ENCODE data around the gene FBXL13.

The FBXL13 gene

DNA sequence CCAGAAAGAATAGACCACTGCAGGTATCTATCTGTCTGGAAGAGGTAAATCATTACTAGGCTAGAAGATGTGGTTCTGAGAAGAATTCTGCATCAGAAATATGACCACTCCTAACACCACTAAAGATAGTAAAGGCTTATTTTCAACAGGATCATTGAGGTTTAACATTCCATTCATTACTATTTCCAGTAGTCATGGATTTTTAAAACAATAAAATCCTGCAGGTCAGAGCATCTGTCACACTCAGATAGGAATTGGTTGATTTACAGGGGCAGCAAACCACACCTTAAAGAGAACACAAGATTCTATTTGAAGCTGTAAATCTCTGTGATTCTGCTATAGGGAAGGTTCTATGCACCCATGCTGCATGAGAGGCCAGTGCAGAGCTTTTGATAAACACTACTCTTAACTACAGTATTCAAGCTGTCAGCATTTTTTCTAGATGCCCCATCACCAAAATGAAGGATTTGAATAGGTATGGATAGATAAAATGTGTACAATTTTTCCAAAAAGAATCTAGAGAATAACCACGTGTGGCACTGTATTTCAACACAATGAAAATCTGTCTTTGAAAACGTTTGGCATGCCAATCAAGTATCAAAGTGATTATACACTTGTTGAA, 147.2 kb downstream of the FBXL13 start:
- no peak for DNase-seq (ENCODE audit: low read depth in 1 of 2, low spot score in 1 of 2)
- Histone ChIP-seq H3K27ac (replicated peaks) (no peak overlapping the region), H3K27me3 (ENCODE audit: insufficient read depth, poor library complexity, severe bottlenecking) (no peaks in the 10 kb centered on the region), H3K4me3 (replicated peaks; ENCODE audit: insufficient read depth, low read length) (no peak overlapping the region)
- no peak for TF ChIP-seq SPI1 (IDR thresholded peaks at IDR 0.05; ENCODE audit: borderline replicate concordance, low read depth)

DNA sequence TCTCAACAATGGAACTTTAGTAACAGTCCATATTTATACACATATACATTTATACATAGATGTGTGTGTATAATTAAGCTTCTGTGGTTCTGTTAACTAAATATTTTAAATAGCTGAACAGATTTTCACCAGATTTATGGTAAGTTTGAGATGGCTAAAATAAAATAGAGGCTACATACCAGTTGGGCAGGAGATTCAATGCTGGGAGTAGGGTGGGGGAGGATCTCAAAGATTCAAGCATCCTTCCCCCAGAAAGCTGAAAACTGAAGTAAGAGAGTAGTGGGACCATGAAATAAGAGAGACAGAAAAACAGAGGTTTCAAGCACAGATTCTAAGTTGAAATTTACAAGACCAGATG, 147.8 kb downstream of the FBXL13 start:
- no peak for DNase-seq (ENCODE audit: low read depth in 1 of 2, low spot score in 1 of 2)
- TF ChIP-seq POLR2AphosphoS5 (IDR thresholded peaks at IDR 0.05; ENCODE audit: low read depth) (no peak), SPI1 (IDR thresholded peaks at IDR 0.05; ENCODE audit: borderline replicate concordance, low read depth) (no peak), GABPA (IDR thresholded peaks at IDR 0.05; ENCODE audit: low read depth) (no peak)
- TF ChIP-seq, protein P1, sequence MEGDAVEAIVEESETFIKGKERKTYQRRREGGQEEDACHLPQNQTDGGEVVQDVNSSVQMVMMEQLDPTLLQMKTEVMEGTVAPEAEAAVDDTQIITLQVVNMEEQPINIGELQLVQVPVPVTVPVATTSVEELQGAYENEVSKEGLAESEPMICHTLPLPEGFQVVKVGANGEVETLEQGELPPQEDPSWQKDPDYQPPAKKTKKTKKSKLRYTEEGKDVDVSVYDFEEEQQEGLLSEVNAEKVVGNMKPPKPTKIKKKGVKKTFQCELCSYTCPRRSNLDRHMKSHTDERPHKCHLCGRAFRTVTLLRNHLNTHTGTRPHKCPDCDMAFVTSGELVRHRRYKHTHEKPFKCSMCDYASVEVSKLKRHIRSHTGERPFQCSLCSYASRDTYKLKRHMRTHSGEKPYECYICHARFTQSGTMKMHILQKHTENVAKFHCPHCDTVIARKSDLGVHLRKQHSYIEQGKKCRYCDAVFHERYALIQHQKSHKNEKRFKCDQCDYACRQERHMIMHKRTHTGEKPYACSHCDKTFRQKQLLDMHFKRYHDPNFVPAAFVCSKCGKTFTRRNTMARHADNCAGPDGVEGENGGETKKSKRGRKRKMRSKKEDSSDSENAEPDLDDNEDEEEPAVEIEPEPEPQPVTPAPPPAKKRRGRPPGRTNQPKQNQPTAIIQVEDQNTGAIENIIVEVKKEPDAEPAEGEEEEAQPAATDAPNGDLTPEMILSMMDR (IDR thresholded peaks at IDR 0.05; ENCODE audit: insufficient read depth, low read length) = no peak
- TF ChIP-seq, protein P2, sequence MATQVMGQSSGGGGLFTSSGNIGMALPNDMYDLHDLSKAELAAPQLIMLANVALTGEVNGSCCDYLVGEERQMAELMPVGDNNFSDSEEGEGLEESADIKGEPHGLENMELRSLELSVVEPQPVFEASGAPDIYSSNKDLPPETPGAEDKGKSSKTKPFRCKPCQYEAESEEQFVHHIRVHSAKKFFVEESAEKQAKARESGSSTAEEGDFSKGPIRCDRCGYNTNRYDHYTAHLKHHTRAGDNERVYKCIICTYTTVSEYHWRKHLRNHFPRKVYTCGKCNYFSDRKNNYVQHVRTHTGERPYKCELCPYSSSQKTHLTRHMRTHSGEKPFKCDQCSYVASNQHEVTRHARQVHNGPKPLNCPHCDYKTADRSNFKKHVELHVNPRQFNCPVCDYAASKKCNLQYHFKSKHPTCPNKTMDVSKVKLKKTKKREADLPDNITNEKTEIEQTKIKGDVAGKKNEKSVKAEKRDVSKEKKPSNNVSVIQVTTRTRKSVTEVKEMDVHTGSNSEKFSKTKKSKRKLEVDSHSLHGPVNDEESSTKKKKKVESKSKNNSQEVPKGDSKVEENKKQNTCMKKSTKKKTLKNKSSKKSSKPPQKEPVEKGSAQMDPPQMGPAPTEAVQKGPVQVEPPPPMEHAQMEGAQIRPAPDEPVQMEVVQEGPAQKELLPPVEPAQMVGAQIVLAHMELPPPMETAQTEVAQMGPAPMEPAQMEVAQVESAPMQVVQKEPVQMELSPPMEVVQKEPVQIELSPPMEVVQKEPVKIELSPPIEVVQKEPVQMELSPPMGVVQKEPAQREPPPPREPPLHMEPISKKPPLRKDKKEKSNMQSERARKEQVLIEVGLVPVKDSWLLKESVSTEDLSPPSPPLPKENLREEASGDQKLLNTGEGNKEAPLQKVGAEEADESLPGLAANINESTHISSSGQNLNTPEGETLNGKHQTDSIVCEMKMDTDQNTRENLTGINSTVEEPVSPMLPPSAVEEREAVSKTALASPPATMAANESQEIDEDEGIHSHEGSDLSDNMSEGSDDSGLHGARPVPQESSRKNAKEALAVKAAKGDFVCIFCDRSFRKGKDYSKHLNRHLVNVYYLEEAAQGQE (IDR thresholded peaks at IDR 0.05; ENCODE audit: insufficient replicate concordance, low read depth) = no peak

DNA sequence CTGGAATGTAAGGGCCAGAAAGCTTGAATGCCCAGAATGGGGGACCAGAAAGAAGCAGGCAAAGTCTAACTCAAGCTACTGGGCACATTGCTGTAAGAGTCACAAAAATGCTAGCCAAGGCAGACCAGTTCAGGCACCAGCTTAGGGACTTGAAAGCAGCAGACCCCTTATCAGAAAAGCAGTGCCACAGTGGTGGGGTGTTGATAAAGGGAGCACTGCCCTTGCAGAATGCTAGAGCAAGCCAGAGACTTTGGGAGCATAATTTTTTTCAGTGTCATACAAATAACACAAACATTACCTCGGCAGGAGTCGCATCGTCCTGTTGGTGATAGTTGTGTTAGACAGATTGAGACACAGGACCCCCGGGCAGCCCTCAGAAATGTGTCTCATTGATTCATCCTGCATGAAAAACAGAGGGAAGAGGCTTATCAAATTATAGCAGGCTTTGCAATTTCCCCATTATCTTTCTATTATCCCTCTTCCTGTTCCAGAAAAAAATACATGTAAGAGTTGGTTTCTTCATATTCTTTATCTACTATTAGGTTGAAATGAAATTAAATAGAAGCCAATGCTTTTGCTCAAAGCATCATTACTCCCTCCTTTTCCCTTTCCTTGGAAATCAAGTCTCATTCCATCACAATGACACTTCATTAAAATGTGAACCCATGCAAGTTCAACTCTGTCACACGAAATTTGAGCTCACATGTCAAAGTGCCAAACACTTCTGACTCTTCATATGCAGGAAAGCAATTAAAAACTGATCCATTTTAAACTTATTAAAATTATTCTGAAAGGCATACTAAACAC, 148.4 kb downstream of the FBXL13 start:
- H3K27ac ChIP-seq (replicated peaks) = no peak overlapping the region
- no peak for DNase-seq (ENCODE audit: low read depth in 1 of 2, low spot score in 1 of 2)
- TF ChIP-seq, protein P1 (IDR thresholded peaks at IDR 0.05; ENCODE audit: insufficient read depth, low read length) = no peak
- no peak for TF ChIP-seq GABPA (IDR thresholded peaks at IDR 0.05; ENCODE audit: low read depth)
- TF ChIP-seq SPI1 (IDR thresholded peaks at IDR 0.05; ENCODE audit: borderline replicate concordance, low read depth) = no peak
- TF ChIP-seq, protein P2 (IDR thresholded peaks at IDR 0.05; ENCODE audit: insufficient replicate concordance, low read depth) = no peak
- no peak for TF ChIP-seq POLR2AphosphoS5 (IDR thresholded peaks at IDR 0.05; ENCODE audit: low read depth)
- H3K27me3 ChIP-seq (ENCODE audit: insufficient read depth, poor library complexity, severe bottlenecking) = no peaks in the 10 kb centered on the region
- no peak overlapping the region for H3K4me3 ChIP-seq (replicated peaks; ENCODE audit: insufficient read depth, low read length)

More for the DNA sequence above, 147.8 kb downstream of the FBXL13 start:
- Histone ChIP-seq H3K27ac (replicated peaks) (no peak overlapping the region), H3K27me3 (ENCODE audit: insufficient read depth, poor library complexity, severe bottlenecking) (no peaks in the 10 kb centered on the region), H3K4me3 (replicated peaks; ENCODE audit: insufficient read depth, low read length) (no peak overlapping the region)

DNA sequence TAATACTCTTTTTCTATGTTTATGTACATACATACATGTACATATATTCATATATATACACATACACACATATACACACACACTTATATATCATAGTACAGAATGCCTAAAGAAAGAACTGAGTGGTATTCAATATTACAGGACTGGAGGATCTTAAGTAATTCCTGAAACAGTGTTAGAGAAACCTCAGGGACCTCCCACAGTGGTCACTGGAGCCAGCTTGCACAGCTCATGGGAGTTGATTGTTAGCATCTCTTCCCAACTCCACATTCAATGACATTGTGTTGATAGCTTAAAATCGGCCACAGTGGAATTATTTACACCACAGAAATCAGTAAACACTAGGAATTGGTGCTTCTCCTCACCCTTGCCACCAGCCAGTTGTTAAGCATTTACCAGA, 155.8 kb downstream of the FBXL13 start:
- no peaks in the 10 kb centered on the region for H3K27me3 ChIP-seq (ENCODE audit: insufficient read depth, poor library complexity, severe bottlenecking)
- no peak for DNase-seq (ENCODE audit: low read depth in 1 of 2, low spot score in 1 of 2)
- H3K4me3 ChIP-seq (replicated peaks; ENCODE audit: insufficient read depth, low read length) = no peak overlapping the region
- no peak for TF ChIP-seq SPI1 (IDR thresholded peaks at IDR 0.05; ENCODE audit: borderline replicate concordance, low read depth)
- no peak for TF ChIP-seq POLR2AphosphoS5 (IDR thresholded peaks at IDR 0.05; ENCODE audit: low read depth)
- TF ChIP-seq, protein P1 (IDR thresholded peaks at IDR 0.05; ENCODE audit: insufficient read depth, low read length) = no peak
- no peak for TF ChIP-seq GABPA (IDR thresholded peaks at IDR 0.05; ENCODE audit: low read depth)
- TF ChIP-seq, protein P2 (IDR thresholded peaks at IDR 0.05; ENCODE audit: insufficient replicate concordance, low read depth) = no peak
- no peak overlapping the region for H3K27ac ChIP-seq (replicated peaks)
